Liver (tissue), 9 donors: ENCODE measurements around the gene KDM2B. TPM values are rescaled to one million over a fixed set of nuclear protein-coding genes. Genes with fewer than 3 reads are reported as not detected.

Experiments used
- DNase-seq: peaks from one replicate; pipeline ENCODE4 v3.0.0-alpha.2; 2017; ENCODE audit warnings: low spot score
- H3K27ac ChIP-seq, 2 donors: one replicate each; pipeline ENCODE4 v1.7.0; 2013; ENCODE audit warnings: inconsistent platforms in 2 of 2, low read length in 2 of 2, control low read depth in 1 of 2, low read depth in 1 of 2, mild to moderate bottlenecking in 1 of 2
- H3K27me3 ChIP-seq, 4 donors: one replicate each; pipeline versions ENCODE4 v1.6.1 to v1.7.0; 2013; ENCODE audit warnings: low read length in 3 of 4, inconsistent platforms in 1 of 4, mild to moderate bottlenecking in 1 of 4, moderate library complexity in 1 of 4; ENCODE audit not compliant: control insufficient read depth in 4 of 4, insufficient read depth in 4 of 4
- H3K36me3 ChIP-seq, 4 donors: one replicate each; pipeline versions ENCODE4 v1.6.1 to v1.7.0; 2013; ENCODE audit warnings: low read length in 3 of 4, mild to moderate bottlenecking in 3 of 4, low read depth in 1 of 4, moderate library complexity in 1 of 4; ENCODE audit not compliant: control insufficient read depth in 4 of 4, insufficient read depth in 3 of 4
- H3K4me1 ChIP-seq, 4 donors: one replicate each; pipeline versions ENCODE4 v1.6.1 to v1.7.0; 2013; ENCODE audit warnings: low read length in 3 of 4, mild to moderate bottlenecking in 3 of 4, moderate library complexity in 1 of 4; ENCODE audit not compliant: control insufficient read depth in 4 of 4, insufficient read depth in 4 of 4
- H3K4me3 ChIP-seq, 3 donors: one replicate each; pipeline versions ENCODE4 v1.6.1 to v1.7.0; 2013; ENCODE audit warnings: low read length in 3 of 3, control low read depth in 1 of 3, low read depth in 1 of 3, mild to moderate bottlenecking in 1 of 3
- H3K9ac ChIP-seq, 2 donors: one replicate each; pipeline ENCODE4 v1.7.0; 2013; ENCODE audit warnings: low read length in 2 of 2, mild to moderate bottlenecking in 2 of 2, moderate library complexity in 2 of 2, control low read depth in 1 of 2, low read depth in 1 of 2
- H3K9me3 ChIP-seq, 4 donors: one replicate each; pipeline versions ENCODE4 v1.6.1 to v1.7.0; 2013; ENCODE audit warnings: low read length in 3 of 4; ENCODE audit not compliant: control insufficient read depth in 4 of 4
- ATF3 ChIP-seq: IDR thresholded peaks from 2 replicates; pipeline ENCODE4 v1.6.1; 2016; ENCODE audit warnings: antibody characterized with exemption
- EGR1 ChIP-seq, 2 donors: IDR thresholded peaks; 2 replicates each; pipeline ENCODE4 v1.6.1; 2016 to 2018; ENCODE audit warnings: antibody characterized with exemption in 2 of 2, low read depth in 2 of 2
- FOXA1 ChIP-seq: IDR thresholded peaks from 2 replicates; pipeline ENCODE4 v1.6.1; 2016; ENCODE audit warnings: antibody characterized with exemption
- GABPA ChIP-seq, 2 donors: IDR thresholded peaks in 1 of 2; conservative IDR thresholded peaks in 1 of 2; 2 replicates each; pipeline ENCODE4 v1.6.1; 2016; ENCODE audit warnings: antibody characterized with exemption in 2 of 2, mild to moderate bottlenecking in 1 of 2, moderate library complexity in 1 of 2
- HNF4A ChIP-seq, 2 donors: conservative IDR thresholded peaks; 2 replicates each; pipeline ENCODE4 v1.6.1; 2016; ENCODE audit warnings: antibody characterized with exemption in 2 of 2, mild to moderate bottlenecking in 2 of 2
- HNF4G ChIP-seq: IDR thresholded peaks from 2 replicates; pipeline ENCODE4 v1.6.1; 2016; ENCODE audit warnings: antibody characterized with exemption
- JUND ChIP-seq, 2 donors: IDR thresholded peaks; 2 replicates each; pipeline ENCODE4 v1.6.1; 2016; ENCODE audit warnings: antibody characterized with exemption in 2 of 2
- MAX ChIP-seq: IDR thresholded peaks from 2 replicates; pipeline ENCODE4 v1.6.1; 2016; ENCODE audit warnings: antibody characterized with exemption
- NR2F2 ChIP-seq: IDR thresholded peaks from 2 replicates; pipeline ENCODE4 v1.6.1; 2016; ENCODE audit warnings: antibody characterized with exemption
- RAD21 ChIP-seq, 2 donors: IDR thresholded peaks; 2 replicates each; pipeline ENCODE4 v1.6.1; 2016; ENCODE audit warnings: antibody characterized with exemption in 2 of 2, mild to moderate bottlenecking in 2 of 2
- RXRA ChIP-seq, 2 donors: IDR thresholded peaks; 2 replicates each; pipeline ENCODE4 v1.6.1; 2017 to 2018; ENCODE audit warnings: antibody characterized with exemption in 2 of 2, mild to moderate bottlenecking in 1 of 2
- SP1 ChIP-seq: IDR thresholded peaks from 2 replicates; pipeline ENCODE4 v1.6.1; 2018; ENCODE audit warnings: antibody characterized with exemption, mild to moderate bottlenecking
- TAF1 ChIP-seq: conservative IDR thresholded peaks from 2 replicates; pipeline ENCODE4 v1.6.1; 2016; ENCODE audit warnings: antibody characterized with exemption, mild to moderate bottlenecking
- YY1 ChIP-seq: IDR thresholded peaks from 2 replicates; pipeline ENCODE4 v1.6.1; 2016; ENCODE audit warnings: antibody characterized with exemption, mild to moderate bottlenecking
- WGBS: extraction: QIAGEN DNeasy Blood & Tissue Kit; methylation state at CpG from one replicate; pipeline ENCODE4 v1.1.7; 2013; 5-methylcytosine and 5-hydroxymethylcytosine counted together
- polyA plus RNA-seq, 2 donors: library from polyadenylated mRNA; stranded (reverse) in 1 of 2; unstranded in 1 of 2; fragments of 200-250 nt in 1 of 2; fragments of >200 nt in 1 of 2; fragmentation: Nextera tagmentation in 1 of 2; extraction: Ambion mirVana in 1 of 2; gene quantifications; one replicate each; pipeline versions ENCODE4 v1.2.1 to v1.2.3, GENCODE V29; 2013 to 2015
- total RNA-seq, 2 donors: library from RNA; depleted of rRNA; stranded (reverse); fragments of >200 nt; gene quantifications; one replicate each; pipeline ENCODE4 v1.2.3, GENCODE V29; 2014
- TF ChIP-seq, protein P1 (sequence below): fragments of 150-350 bp; IDR thresholded peaks from 2 replicates; pipeline ENCODE4 v1.5.1; 2017; ENCODE audit warnings: improper control_type of control experiment, low read depth, low read length; ENCODE audit not compliant: missing input control
- TF ChIP-seq, protein P2 (sequence below): IDR thresholded peaks from 2 replicates; pipeline ENCODE4 v1.6.1; 2016; ENCODE audit warnings: antibody characterized with exemption
- TF ChIP-seq, protein P3 (sequence below): IDR thresholded peaks from 2 replicates; pipeline ENCODE4 v1.6.1; 2016; ENCODE audit warnings: antibody characterized with exemption, mild to moderate bottlenecking
- donor health status: healthy.
- donor health status: healthy.
- donor health status: healthy.
- donor health status: healthy.
- donor health status: healthy.

Gene KDM2B
- total and polyA plus RNA-seq, 4 donors = 7.0 to 34.2 (median 10.6) TPM

DNA sequence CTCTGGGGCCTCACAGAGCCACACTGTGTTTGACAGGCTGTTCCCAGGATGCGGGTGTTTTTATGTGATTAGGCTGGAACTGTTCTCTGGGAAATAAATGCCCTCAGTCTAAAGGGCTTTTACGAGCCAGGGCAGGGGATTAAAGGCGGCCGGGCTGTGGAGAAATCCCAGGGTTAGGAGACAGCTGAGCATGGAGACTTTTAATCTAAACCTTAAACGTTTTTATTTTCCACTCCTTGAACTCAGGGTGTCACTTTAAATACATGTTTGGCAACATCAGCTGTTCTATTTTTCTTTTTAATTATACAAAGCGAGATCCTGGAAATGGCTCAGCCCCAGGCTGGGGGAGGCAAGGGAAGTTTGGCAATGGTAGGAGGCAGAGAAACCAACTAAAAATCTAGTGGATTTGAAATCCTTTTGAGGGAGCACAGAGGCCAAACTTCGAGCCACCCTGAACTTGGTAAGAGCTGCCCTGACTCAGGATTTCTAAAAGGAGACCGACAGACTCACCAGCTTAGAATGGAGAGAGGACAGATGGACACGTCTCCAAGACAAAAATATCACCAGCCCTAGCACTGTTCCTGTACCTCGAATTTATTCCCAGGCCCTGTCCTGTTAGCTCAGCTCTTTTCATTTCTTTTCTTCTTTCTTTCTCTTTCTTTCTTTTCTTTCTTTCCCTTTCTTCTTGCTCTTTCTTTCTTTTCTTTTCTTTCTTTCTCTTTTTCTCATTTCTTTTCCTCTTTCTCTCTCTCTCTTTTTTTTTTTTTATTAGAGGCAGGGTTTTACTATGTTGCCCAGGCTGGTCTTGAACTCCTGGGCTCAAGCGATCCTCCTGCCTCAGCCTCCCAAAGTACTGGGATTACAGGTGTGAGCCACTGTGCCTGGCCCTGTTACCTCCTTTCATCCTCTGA is 29.7 kb upstream of the KDM2B start:
- DNase-seq = no peak
- H3K36me3 ChIP-seq = no peaks in the 10 kb centered on the region
- no peaks in the 10 kb centered on the region for H3K4me1 ChIP-seq
- H3K27ac ChIP-seq = no peak overlapping the region
- H3K9ac ChIP-seq = no peak overlapping the region
- H3K9me3 ChIP-seq = no peaks in the 10 kb centered on the region
- WGBS = 54% methylated on average over 11 of the region's 11 CpGs
- no peaks in the 10 kb centered on the region for H3K27me3 ChIP-seq
- H3K4me3 ChIP-seq = no peak overlapping the region
- TF ChIP-seq GABPA (IDR thresholded peaks at IDR 0.05 in 1 of 2, conservative IDR thresholded peaks at IDR 0.05 in 1 of 2) (no peak), SP1 (peak; percentile 13), HNF4A (conservative IDR thresholded peaks at IDR 0.05) (peak; percentile 31 to 42), JUND (IDR thresholded peaks at IDR 0.05) (no peak)

DNA sequence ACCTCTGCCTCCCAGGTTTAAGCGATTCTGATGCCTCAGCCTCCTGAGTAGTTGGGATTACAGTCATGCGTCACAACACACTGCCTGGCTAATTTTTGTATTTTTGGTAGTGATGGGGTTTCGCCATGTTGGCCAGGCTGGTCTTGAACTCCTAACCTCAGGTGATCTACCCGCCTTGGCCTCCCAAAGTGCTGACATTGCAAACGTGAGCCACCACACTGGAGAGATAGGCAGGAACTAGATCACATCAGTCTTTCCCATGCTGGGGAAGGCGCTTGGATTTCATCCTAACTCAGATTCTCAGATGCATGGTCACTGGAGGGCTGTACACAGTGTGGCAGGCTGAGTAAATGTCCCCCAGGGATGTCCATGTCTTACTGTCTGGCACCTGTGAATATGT is 27.5 kb upstream of the KDM2B start:
- DNase-seq = no peak
- no peaks in the 10 kb centered on the region for H3K9me3 ChIP-seq
- H3K9ac ChIP-seq = no peak overlapping the region
- H3K36me3 ChIP-seq = no peaks in the 10 kb centered on the region
- H3K4me3 ChIP-seq = no peak overlapping the region
- no peaks in the 10 kb centered on the region for H3K4me1 ChIP-seq
- no peak overlapping the region for H3K27ac ChIP-seq
- 93% methylated on average over 6 of the region's 6 CpGs for WGBS
- H3K27me3 ChIP-seq = no peaks in the 10 kb centered on the region
- TF ChIP-seq TAF1 (no peak), RAD21 (IDR thresholded peaks at IDR 0.05) (no peak), FOXA1 (no peak), NR2F2 (no peak), HNF4G (no peak), EGR1 (IDR thresholded peaks at IDR 0.05; ENCODE audit: low read depth in 2 of 2) (no peak), JUND (IDR thresholded peaks at IDR 0.05) (no peak), HNF4A (conservative IDR thresholded peaks at IDR 0.05) (no peak), GABPA (IDR thresholded peaks at IDR 0.05 in 1 of 2, conservative IDR thresholded peaks at IDR 0.05 in 1 of 2) (no peak), YY1 (no peak), RXRA (IDR thresholded peaks at IDR 0.05) (no peak), ATF3 (no peak), MAX (no peak)
- TF ChIP-seq, protein P1, sequence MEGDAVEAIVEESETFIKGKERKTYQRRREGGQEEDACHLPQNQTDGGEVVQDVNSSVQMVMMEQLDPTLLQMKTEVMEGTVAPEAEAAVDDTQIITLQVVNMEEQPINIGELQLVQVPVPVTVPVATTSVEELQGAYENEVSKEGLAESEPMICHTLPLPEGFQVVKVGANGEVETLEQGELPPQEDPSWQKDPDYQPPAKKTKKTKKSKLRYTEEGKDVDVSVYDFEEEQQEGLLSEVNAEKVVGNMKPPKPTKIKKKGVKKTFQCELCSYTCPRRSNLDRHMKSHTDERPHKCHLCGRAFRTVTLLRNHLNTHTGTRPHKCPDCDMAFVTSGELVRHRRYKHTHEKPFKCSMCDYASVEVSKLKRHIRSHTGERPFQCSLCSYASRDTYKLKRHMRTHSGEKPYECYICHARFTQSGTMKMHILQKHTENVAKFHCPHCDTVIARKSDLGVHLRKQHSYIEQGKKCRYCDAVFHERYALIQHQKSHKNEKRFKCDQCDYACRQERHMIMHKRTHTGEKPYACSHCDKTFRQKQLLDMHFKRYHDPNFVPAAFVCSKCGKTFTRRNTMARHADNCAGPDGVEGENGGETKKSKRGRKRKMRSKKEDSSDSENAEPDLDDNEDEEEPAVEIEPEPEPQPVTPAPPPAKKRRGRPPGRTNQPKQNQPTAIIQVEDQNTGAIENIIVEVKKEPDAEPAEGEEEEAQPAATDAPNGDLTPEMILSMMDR = no peak
- TF ChIP-seq, protein P2, sequence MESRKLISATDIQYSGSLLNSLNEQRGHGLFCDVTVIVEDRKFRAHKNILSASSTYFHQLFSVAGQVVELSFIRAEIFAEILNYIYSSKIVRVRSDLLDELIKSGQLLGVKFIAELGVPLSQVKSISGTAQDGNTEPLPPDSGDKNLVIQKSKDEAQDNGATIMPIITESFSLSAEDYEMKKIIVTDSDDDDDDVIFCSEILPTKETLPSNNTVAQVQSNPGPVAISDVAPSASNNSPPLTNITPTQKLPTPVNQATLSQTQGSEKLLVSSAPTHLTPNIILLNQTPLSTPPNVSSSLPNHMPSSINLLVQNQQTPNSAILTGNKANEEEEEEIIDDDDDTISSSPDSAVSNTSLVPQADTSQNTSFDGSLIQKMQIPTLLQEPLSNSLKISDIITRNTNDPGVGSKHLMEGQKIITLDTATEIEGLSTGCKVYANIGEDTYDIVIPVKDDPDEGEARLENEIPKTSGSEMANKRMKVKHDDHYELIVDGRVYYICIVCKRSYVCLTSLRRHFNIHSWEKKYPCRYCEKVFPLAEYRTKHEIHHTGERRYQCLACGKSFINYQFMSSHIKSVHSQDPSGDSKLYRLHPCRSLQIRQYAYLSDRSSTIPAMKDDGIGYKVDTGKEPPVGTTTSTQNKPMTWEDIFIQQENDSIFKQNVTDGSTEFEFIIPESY = no peak
- TF ChIP-seq, protein P3, sequence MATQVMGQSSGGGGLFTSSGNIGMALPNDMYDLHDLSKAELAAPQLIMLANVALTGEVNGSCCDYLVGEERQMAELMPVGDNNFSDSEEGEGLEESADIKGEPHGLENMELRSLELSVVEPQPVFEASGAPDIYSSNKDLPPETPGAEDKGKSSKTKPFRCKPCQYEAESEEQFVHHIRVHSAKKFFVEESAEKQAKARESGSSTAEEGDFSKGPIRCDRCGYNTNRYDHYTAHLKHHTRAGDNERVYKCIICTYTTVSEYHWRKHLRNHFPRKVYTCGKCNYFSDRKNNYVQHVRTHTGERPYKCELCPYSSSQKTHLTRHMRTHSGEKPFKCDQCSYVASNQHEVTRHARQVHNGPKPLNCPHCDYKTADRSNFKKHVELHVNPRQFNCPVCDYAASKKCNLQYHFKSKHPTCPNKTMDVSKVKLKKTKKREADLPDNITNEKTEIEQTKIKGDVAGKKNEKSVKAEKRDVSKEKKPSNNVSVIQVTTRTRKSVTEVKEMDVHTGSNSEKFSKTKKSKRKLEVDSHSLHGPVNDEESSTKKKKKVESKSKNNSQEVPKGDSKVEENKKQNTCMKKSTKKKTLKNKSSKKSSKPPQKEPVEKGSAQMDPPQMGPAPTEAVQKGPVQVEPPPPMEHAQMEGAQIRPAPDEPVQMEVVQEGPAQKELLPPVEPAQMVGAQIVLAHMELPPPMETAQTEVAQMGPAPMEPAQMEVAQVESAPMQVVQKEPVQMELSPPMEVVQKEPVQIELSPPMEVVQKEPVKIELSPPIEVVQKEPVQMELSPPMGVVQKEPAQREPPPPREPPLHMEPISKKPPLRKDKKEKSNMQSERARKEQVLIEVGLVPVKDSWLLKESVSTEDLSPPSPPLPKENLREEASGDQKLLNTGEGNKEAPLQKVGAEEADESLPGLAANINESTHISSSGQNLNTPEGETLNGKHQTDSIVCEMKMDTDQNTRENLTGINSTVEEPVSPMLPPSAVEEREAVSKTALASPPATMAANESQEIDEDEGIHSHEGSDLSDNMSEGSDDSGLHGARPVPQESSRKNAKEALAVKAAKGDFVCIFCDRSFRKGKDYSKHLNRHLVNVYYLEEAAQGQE = no peak
